Esophagus muscularis mucosa (tissue), 4 donors: Measurements from ENCODE around the gene CPSF3. TPM values are rescaled to one million over a fixed set of nuclear protein-coding genes. Genes with fewer than 3 reads are reported as not detected.

ENCODE experiments used
- DNase-seq: peaks from one replicate; pipeline ENCODE4 v3.0.0-alpha.2; 2017; ENCODE audit errors: extremely low spot score
- H3K27ac ChIP-seq, 4 donors: fragments of 200-600 bp; sonication (generic); replicated peaks in 1 of 4; 1 replicate in 3 of 4; 2 replicates in 1 of 4; pipeline ENCODE4 v1.5.1; 2016 to 2019; ENCODE audit warnings: mild to moderate bottlenecking in 1 of 4
- H3K27me3 ChIP-seq, 4 donors: fragments of 200-600 bp; sonication (generic); one replicate each; pipeline versions ENCODE4 v1.5.1 to v1.6.0; 2016 to 2019
- H3K36me3 ChIP-seq, 4 donors: fragments of 200-600 bp; sonication (generic); one replicate each; pipeline ENCODE4 v1.5.1; 2016 to 2019
- H3K4me1 ChIP-seq, 4 donors: fragments of 200-600 bp; sonication (generic); one replicate each; pipeline ENCODE4 v1.5.1; 2016 to 2019
- H3K4me3 ChIP-seq, 4 donors: fragments of 200-600 bp; sonication (generic); 1 replicate in 2 of 4; 2 replicates in 2 of 4; pipeline ENCODE4 v1.5.1; 2016 to 2019; ENCODE audit warnings: mild to moderate bottlenecking in 4 of 4, moderate library complexity in 1 of 4
- H3K9me3 ChIP-seq, 4 donors: fragments of 200-600 bp; sonication (generic); 1 replicate in 3 of 4; 2 replicates in 1 of 4; pipeline ENCODE4 v1.5.1; 2016 to 2019
- CTCF ChIP-seq, 3 experiments: fragments of 200-600 bp in 2 of 3; fragments of 450-650 bp in 1 of 3; sonication (generic) in 2 of 3; IDR thresholded peaks; one replicate each; pipeline ENCODE4 v1.5.1; 2017 to 2019; ENCODE audit warnings: antibody characterized with exemption in 3 of 3, mild to moderate bottlenecking in 2 of 3, moderate library complexity in 1 of 3
- EP300 ChIP-seq: sonication (generic); formaldehyde crosslinking; IDR thresholded peaks from one replicate; pipeline ENCODE4 v1.6.1; 2017; ENCODE audit warnings: antibody characterized with exemption
- POLR2A ChIP-seq: fragments of 450-650 bp; IDR thresholded peaks from one replicate; pipeline ENCODE4 v1.6.1; 2017; ENCODE audit warnings: antibody characterized with exemption, moderate library complexity, mild to moderate bottlenecking, low read depth
- POLR2AphosphoS5 ChIP-seq, 2 donors: sonication (generic); formaldehyde crosslinking; IDR thresholded peaks; one replicate each; pipeline ENCODE4 v1.6.1; 2017; ENCODE audit warnings: antibody characterized with exemption in 2 of 2
- WGBS: methylation state at CpG from one replicate; pipeline ENCODE4 v1.1.5; 2018; 5-methylcytosine and 5-hydroxymethylcytosine counted together
- intact Hi-C: fragments of 100-400 bp; cut with DNase I; formaldehyde crosslinking; loops from one replicate; pipeline ENCODE4 v1.15.1; 2023
- total RNA-seq, 4 donors: library from RNA; depleted of rRNA; stranded (reverse); fragments of >200 nt; gene quantifications; one replicate each; pipeline versions ENCODE4 v1.1.0 to v1.2.1, GENCODE V29; 2016

CPSF3 gene
- total RNA-seq, 4 donors from 2014 or later: 18.3 to 22.8 (median 20.7) TPM

DNA sequence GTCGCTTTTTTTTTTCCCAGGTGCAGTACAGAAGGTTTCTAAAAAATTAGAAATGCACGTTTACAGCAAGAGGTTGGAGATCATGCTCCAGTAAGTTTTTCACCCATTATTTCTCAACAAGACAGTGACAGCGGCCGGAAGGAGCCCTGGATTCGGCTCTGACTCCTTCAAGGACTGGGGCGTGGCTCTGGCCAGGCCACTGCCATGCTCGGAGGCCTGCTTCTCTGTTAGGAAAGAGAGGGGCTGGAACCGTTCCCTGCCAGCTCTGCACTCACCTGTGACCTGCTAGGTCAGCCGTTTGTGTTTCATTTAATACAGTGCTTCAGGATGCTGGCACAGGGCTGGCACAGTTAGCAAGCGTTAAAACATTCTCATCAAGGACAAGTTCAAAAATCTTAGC is 44.2 kb downstream of the CPSF3 start:
- Histone ChIP-seq H3K36me3 (peaks cover 5 to 38% (median 30%) of the 10 kb centered on the region in 4 donors), H3K27me3 (no peaks in the 10 kb centered on the region), H3K9me3 (no peaks in the 10 kb centered on the region), H3K4me3 (no peak overlapping the region), H3K4me1 (peaks cover 0 to 8% (median 5%) of the 10 kb centered on the region in 4 donors), H3K27ac (no peak overlapping the region)
- TF ChIP-seq CTCF (IDR thresholded peaks at IDR 0.05) (no peak), EP300 (no peak), POLR2A (no peak), POLR2AphosphoS5 (IDR thresholded peaks at IDR 0.05) (no peak)
- DNase-seq: no peak
- 96% methylated on average over 10 of the region's 10 CpGs for WGBS
- intact Hi-C loops: no loop called here

DNA sequence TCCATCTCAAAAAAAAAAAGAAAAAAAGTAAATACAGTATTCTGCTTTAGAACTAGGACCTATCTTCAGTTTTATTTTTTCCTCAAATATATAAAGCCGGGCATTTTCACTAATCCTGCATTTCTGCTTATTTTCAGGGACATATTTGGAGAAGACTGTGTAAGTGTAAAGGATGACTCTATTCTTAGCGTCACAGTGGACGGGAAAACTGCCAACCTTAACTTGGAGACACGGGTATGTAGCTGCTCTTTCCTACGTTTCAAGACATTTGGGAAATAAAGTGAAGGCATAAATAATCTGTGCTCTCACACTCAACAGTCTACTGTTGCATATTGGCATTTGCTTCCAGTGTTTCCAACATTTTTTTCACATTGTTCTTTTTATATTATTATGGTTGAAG is 47.8 kb downstream of the CPSF3 start:
- Histone ChIP-seq H3K27ac (peak overlapping the region in 2 of 4 donors; percentile 13 to 21), H3K4me3 (no peak overlapping the region), H3K9me3 (no peaks in the 10 kb centered on the region), H3K27me3 (no peaks in the 10 kb centered on the region), H3K4me1 (peaks cover 15 to 23% (median 20%) of the 10 kb centered on the region in 4 donors), H3K36me3 (peaks cover 0 to 25% (median 20%) of the 10 kb centered on the region in 4 donors)
- TF ChIP-seq CTCF (IDR thresholded peaks at IDR 0.05) (no peak), POLR2AphosphoS5 (IDR thresholded peaks at IDR 0.05) (no peak), POLR2A (no peak), EP300 (no peak)
- WGBS: 72% methylated on average over 5 of the region's 5 CpGs
- intact Hi-C loops: loop anchor here (10.0 kb wide), 2 partner anchors 46 to 164 kb away; partner anchors contain the start of genes CPSF3, ITGB1BP1 and YWHAQ
- DNase-seq: no peak

DNA sequence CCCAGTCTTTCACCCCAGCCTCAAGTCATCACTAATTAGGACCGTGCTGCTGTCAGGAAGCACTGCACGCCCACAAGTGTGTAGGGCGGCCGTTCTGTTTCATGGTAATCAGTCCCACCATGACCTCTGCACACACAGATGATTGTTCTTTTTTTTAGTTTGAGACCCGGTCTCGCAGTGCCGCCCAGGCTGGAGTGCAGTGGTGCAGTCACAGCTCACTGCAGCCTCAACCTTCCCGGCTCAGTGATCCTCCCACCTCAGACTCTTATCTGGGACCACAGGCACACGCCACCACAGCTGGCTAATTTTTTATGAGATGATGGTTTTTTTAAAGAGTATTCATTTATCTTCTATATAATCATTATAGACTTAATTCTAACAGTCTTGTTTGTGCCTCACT is 49.1 kb downstream of the CPSF3 start:
- WGBS: 96% methylated on average over 9 of the region's 9 CpGs

DNA sequence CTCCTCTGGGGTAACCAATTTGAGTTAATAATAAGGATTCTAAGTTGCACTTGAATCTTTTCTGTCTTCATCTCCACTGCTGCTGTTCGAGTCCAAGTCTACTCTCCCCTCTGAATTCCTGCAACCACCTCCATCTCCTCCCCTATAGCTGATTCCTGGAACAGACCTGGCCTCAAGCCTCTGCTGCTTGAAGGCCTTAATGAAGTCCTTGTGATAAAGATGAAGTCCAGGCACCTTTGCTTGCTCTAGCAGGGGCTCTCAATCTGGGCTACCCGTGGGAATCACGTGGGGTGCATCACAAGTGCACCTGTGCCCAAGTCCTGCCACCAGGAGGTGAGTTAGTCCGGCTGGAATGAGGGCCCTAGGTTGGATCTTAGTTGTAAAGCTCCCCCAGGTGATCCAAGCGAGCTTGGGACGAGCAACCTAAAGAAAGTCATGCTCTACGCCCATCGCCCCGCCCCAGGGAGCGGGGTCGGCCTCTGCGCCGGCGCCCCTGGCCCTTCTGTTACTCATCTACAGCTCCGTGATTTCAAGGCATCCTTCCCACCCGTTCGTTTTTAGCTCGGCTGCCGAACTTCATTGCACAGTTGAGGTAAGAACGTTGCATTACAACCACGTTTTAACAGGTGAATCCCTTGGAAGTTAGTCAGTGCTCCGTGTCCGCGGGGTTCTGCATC is 50.0 kb downstream of the CPSF3 start:
- H3K27ac ChIP-seq: peak overlapping the region; percentile 86 to 94 (median 91)
- peak overlapping the region; percentile 75 to 90 (median 84) for H3K4me3 ChIP-seq
- H3K4me1 ChIP-seq: peaks cover 20 to 43% (median 41%) of the 10 kb centered on the region in 4 donors
- DNase-seq: no peak
- no peak for TF ChIP-seq POLR2AphosphoS5 (IDR thresholded peaks at IDR 0.05)
- peak in 1 of 3 experiments; percentile 12 for TF ChIP-seq CTCF (IDR thresholded peaks at IDR 0.05)
- intact Hi-C loops: loop anchor here (10.0 kb wide), 2 partner anchors 49 to 161 kb away; partner anchors contain the start of genes CPSF3, ITGB1BP1 and YWHAQ
- peaks cover 0 to 24% (median 12%) of the 10 kb centered on the region in 4 donors for H3K36me3 ChIP-seq
- H3K27me3 ChIP-seq: no peaks in the 10 kb centered on the region
- no peaks in the 10 kb centered on the region for H3K9me3 ChIP-seq
- whole genome bisulfite sequencing: 52% methylated on average over 14 of the region's 24 CpGs

More for the DNA sequence above, 49.1 kb downstream of the CPSF3 start:
- H3K9me3 ChIP-seq: no peaks in the 10 kb centered on the region
- H3K27ac ChIP-seq: no peak overlapping the region
- intact Hi-C loops: loop anchor here (10.0 kb wide), 2 partner anchors 48 to 162 kb away; partner anchors contain the start of genes CPSF3, ITGB1BP1 and YWHAQ
- H3K4me3 ChIP-seq: no peak overlapping the region
- peaks cover 17 to 36% (median 33%) of the 10 kb centered on the region in 4 donors for H3K4me1 ChIP-seq
- H3K36me3 ChIP-seq: peaks cover 0 to 32% (median 19%) of the 10 kb centered on the region in 4 donors
- DNase-seq: no peak
- H3K27me3 ChIP-seq: no peaks in the 10 kb centered on the region
- TF ChIP-seq POLR2AphosphoS5 (IDR thresholded peaks at IDR 0.05) (no peak), POLR2A (no peak), CTCF (IDR thresholded peaks at IDR 0.05) (no peak), EP300 (no peak)
